Ovary (tissue), 3 donors: ENCODE data around the gene PRMT1.

Source experiments
- EP300 ChIP-seq: sonication (generic); formaldehyde crosslinking; IDR thresholded peaks from one replicate; pipeline ENCODE4 v1.6.1; 2017; ENCODE audit warnings: antibody characterized with exemption
- POLR2A ChIP-seq: fragments of 450-650 bp; IDR thresholded peaks from one replicate; pipeline ENCODE4 v1.6.1; 2017; ENCODE audit warnings: antibody characterized with exemption, mild to moderate bottlenecking, moderate library complexity
- TF ChIP-seq, protein P1 (sequence below), 3 donors: fragments of 450-650 bp in 2 of 3; fragments of 200-600 bp in 1 of 3; IDR thresholded peaks; one replicate each; pipeline versions ENCODE4 v1.5.1 to v1.8.0; 2016 to 2022; ENCODE audit warnings: antibody characterized with exemption in 3 of 3, mild to moderate bottlenecking in 1 of 3
- donor health status: DM: no; HTN: no; CAD: no.

DNA sequence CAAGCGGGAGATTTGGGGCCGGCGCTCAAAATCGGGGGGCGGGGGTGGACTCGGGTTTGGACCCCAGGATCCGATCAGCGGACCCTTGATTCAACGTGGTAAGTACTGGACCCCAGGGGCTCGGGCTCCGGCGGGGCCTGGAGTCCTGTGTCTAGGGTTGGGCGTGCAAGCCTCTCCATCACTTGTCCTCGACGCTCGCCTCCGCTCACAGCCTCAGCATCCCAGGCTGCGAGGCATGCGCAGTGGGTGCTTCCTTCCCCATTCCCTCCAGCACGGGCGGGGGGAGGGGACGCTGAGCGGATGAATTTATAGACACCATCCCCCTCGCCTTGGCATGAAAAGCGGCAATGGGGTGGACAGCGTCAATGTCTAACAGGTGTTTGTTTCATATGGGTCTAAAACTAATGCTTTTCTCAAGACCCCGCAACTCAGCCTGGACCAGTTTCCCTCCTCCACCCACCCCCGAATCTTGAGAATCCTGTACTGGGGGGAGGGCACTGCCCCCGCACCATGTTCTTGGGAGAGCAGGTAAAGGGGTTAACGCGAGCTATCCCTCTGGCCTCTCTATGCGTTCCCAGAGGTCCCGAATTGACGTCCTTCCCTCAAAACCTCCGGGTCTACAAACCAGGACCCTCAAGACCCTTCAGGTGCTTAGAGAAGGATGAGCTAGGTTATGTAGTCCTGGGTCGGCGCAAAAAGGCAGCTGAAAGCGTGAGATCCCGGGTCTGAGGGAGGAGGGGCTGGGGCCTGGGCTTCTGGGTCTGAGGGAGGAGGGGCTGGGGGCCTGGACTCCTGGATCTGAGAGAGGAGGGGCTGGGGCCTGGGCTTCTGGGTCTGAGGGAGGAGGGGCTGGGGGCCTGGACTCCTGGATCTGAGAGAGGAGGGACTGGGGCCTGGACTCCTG is 14.4 kb downstream of the PRMT1 start:
- TF ChIP-seq EP300 (no peak), POLR2A (no peak)
- TF ChIP-seq, protein P1, sequence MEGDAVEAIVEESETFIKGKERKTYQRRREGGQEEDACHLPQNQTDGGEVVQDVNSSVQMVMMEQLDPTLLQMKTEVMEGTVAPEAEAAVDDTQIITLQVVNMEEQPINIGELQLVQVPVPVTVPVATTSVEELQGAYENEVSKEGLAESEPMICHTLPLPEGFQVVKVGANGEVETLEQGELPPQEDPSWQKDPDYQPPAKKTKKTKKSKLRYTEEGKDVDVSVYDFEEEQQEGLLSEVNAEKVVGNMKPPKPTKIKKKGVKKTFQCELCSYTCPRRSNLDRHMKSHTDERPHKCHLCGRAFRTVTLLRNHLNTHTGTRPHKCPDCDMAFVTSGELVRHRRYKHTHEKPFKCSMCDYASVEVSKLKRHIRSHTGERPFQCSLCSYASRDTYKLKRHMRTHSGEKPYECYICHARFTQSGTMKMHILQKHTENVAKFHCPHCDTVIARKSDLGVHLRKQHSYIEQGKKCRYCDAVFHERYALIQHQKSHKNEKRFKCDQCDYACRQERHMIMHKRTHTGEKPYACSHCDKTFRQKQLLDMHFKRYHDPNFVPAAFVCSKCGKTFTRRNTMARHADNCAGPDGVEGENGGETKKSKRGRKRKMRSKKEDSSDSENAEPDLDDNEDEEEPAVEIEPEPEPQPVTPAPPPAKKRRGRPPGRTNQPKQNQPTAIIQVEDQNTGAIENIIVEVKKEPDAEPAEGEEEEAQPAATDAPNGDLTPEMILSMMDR (IDR thresholded peaks at IDR 0.05), result no peak
